AG04449 (cell line): Measurements from ENCODE around the gene SIRT3.
"Not testable (repeated sequence)": the region's sequence is repeated elsewhere in the genome, so short reads cannot be mapped to it uniquely, and the experiment has no call there.

ENCODE experiments used
- CTCF ChIA-PET: fragments of 350-600 bp; formaldehyde crosslinking; extraction: SDS; loops from one replicate; lab custom pipeline; 2021; ENCODE audit warnings: antibody characterized with exemption; lab: Yijun Ruan, JAX
- POLR2A ChIA-PET: fragments of 400-600, 350-600 bp; formaldehyde crosslinking; extraction: SDS; loops from one replicate; lab custom pipeline; 2020; ENCODE audit warnings: antibody characterized with exemption, inconsistent platforms; lab: Yijun Ruan, JAX
- DNase-seq: peaks from one replicate; pipeline ENCODE4 v3.0.0-alpha.2; 2010; ENCODE audit warnings: low read depth, low spot score
- H3K4me3 ChIP-seq: 2 replicates; pipeline ENCODE4 v1.5.1; 2011; ENCODE audit warnings: low read depth, mild to moderate bottlenecking, control low read depth, low read length
- CTCF ChIP-seq: IDR thresholded peaks from one replicate; pipeline ENCODE4 v1.5.1; 2011; ENCODE audit warnings: mild to moderate bottlenecking, moderate library complexity, low read length, control low read depth, inconsistent platforms; ENCODE audit not compliant: insufficient read depth; ENCODE audit errors: missing control alignments

SIRT3 gene

DNA sequence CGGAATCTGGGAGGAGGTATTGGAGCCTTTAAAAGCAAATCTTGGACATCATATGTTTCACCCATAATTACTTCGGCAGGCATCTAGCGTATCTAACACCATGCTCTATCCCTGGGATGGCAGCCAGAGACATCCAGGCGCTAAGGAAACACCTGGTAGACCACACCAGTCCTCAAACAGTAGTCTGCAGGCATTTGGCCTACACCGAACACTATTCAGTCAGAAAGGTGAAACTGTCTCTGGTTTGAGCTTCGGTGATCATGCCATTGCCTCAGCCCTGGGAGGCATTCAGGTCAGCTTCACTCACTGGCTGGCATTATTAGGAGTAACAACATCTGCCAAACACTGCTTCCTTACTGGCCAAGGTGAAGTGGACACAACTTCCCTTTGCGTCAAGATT, 11.7 kb downstream of the SIRT3 start:
- H3K4me3 ChIP-seq: no peak overlapping the region
- DNase-seq: no peak
- CTCF ChIA-PET: no interaction called here
- POLR2A ChIA-PET: no interaction called here
- TF ChIP-seq CTCF: no peak

- ChIA-PET POLR2A (interaction anchor here (0.5 kb wide), 1 partner anchor 116 kb away, joined by 3 read pairs; no protein-coding TSS in a partner anchor), CTCF (no interaction called here)
- no peak overlapping the region for H3K4me3 ChIP-seq
- no peak for DNase-seq
- no peak for TF ChIP-seq CTCF
Observed at GRCh38 chr11:223884-224283, 12.3 kb downstream of the SIRT3 start.

GRCh38 chr11:223026-223789, 12.9 kb downstream of the SIRT3 start:
- CTCF ChIA-PET: interaction anchor here (1.0 to 1.1 kb wide), 2 partner anchors 12 to 81 kb away, joined by 3 read pairs; no protein-coding TSS in a partner anchor
- no peak overlapping the region for H3K4me3 ChIP-seq
- POLR2A ChIA-PET: interaction anchor here (0.5 kb wide), 1 partner anchor 117 kb away, joined by 3 read pairs; no protein-coding TSS in a partner anchor
- no peak for DNase-seq
- TF ChIP-seq CTCF: no peak

DNA sequence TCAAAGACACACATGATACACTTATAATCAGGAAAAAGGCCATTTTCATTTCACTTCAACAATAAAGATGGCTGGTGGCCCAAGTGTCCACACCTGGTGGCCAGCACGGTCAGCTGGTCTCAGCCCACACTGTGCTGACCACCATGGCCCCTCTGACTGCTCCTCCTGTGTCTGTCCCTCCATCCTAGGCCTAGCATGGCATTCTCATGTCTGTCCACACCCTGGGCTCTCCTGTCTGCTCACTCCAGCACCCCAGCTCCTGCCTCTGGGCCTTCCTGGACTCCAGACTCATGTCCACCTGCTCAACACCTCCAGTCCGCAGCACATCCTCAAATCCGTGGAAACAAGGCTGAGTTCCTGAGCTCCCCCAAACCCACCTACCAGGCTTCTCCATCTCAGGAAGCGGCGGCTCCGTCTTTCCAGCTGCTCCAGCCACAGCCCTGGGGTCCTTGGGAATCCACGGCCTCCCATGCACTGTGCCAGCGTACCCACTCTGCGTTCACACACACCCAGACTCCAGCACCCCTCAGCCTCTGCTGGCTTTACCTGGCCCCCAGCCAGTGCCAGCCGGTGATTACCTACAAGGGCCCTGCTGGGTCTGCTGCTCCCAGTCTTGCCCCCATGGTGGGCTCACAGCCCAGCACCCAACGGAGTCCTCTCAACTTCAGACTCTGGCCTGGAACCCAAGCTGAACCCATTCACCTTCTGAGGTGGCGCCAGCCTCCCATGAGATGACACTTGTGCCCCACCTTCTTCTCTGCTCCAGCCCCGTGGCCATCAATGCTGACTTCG, 13.9 kb downstream of the SIRT3 start:
- H3K4me3 ChIP-seq: no peak overlapping the region
- CTCF ChIA-PET: interaction anchor here (0.9 to 1.2 kb wide), 5 partner anchors 8 to 226 kb away, joined by 3 to 4 read pairs (median 3); no protein-coding TSS in a partner anchor
- TF ChIP-seq CTCF: no peak
- POLR2A ChIA-PET: interaction anchor here (0.7 to 1.2 kb wide), 2 partner anchors 10 to 15 kb away, joined by 3 to 7 read pairs; partner anchors contain the start of genes BET1L and RIC8A
- DNase-seq: no peak

- ChIA-PET POLR2A (interaction anchor here (0.7 to 1.2 kb wide), 2 partner anchors 10 to 14 kb away, joined by 3 to 7 read pairs; partner anchors contain the start of genes BET1L and RIC8A), CTCF (interaction anchor here (0.9 to 1.2 kb wide), 3 partner anchors 8 to 226 kb away, joined by 3 to 4 read pairs (median 4); no protein-coding TSS in a partner anchor)
- TF ChIP-seq CTCF: no peak
Observed at GRCh38 chr11:221539-221938, 14.6 kb downstream of the SIRT3 start.

GRCh38 chr11:220641-221215, 15.4 kb downstream of the SIRT3 start:
- CTCF ChIA-PET: interaction anchor here (0.9 kb wide), 1 partner anchor 9 kb away, joined by 4 read pairs; no protein-coding TSS in a partner anchor
- POLR2A ChIA-PET, H3K4me3 ChIP-seq: not testable (repeated sequence)

More at GRCh38 chr11:221539-221938, 14.6 kb downstream of the SIRT3 start:
- no peak overlapping the region for H3K4me3 ChIP-seq
- no peak for DNase-seq

More at GRCh38 chr11:220641-221215, 15.4 kb downstream of the SIRT3 start:
- not testable (repeated sequence) for DNase-seq
